NB4 (cell line): ENCODE data around the gene ATP2B3.

ENCODE experiments used
- DNase-seq: peaks from one replicate; pipeline ENCODE4 v3.0.0; 2010; ENCODE audit warnings: low read depth
- H3K4me3 ChIP-seq: one replicate; pipeline ENCODE4 v1.5.1; 2011; ENCODE audit warnings: mild to moderate bottlenecking, low read depth, low read length, moderate library complexity
- MYC ChIP-seq: IDR thresholded peaks from 2 replicates; pipeline ENCODE4 v1.6.1; 2011; ENCODE audit warnings: low read depth, low read length
- POLR2A ChIP-seq: IDR thresholded peaks from 2 replicates; pipeline ENCODE4 v1.6.1; 2011; ENCODE audit warnings: mild to moderate bottlenecking; ENCODE audit not compliant: insufficient read length; ENCODE audit errors: extremely low read depth
- TF ChIP-seq, protein P1 (sequence below): IDR thresholded peaks from 2 replicates; pipeline ENCODE4 v1.6.1; 2011; ENCODE audit warnings: low read depth, low read length
- TF ChIP-seq, protein P2 (sequence below): IDR thresholded peaks from one replicate; pipeline ENCODE4 v1.5.1; 2012; ENCODE audit warnings: low read depth, low read length

Gene ATP2B3

GRCh38 chrX:153544727-153545126 lies 27.3 kb downstream of the ATP2B3 start:
- no peak for DNase-seq
- no peak overlapping the region for H3K4me3 ChIP-seq
- TF ChIP-seq, protein P1, sequence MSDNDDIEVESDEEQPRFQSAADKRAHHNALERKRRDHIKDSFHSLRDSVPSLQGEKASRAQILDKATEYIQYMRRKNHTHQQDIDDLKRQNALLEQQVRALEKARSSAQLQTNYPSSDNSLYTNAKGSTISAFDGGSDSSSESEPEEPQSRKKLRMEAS, result no peak
- TF ChIP-seq, protein P2, sequence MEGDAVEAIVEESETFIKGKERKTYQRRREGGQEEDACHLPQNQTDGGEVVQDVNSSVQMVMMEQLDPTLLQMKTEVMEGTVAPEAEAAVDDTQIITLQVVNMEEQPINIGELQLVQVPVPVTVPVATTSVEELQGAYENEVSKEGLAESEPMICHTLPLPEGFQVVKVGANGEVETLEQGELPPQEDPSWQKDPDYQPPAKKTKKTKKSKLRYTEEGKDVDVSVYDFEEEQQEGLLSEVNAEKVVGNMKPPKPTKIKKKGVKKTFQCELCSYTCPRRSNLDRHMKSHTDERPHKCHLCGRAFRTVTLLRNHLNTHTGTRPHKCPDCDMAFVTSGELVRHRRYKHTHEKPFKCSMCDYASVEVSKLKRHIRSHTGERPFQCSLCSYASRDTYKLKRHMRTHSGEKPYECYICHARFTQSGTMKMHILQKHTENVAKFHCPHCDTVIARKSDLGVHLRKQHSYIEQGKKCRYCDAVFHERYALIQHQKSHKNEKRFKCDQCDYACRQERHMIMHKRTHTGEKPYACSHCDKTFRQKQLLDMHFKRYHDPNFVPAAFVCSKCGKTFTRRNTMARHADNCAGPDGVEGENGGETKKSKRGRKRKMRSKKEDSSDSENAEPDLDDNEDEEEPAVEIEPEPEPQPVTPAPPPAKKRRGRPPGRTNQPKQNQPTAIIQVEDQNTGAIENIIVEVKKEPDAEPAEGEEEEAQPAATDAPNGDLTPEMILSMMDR, result no peak
- TF ChIP-seq MYC (no peak), POLR2A (no peak)

DNA sequence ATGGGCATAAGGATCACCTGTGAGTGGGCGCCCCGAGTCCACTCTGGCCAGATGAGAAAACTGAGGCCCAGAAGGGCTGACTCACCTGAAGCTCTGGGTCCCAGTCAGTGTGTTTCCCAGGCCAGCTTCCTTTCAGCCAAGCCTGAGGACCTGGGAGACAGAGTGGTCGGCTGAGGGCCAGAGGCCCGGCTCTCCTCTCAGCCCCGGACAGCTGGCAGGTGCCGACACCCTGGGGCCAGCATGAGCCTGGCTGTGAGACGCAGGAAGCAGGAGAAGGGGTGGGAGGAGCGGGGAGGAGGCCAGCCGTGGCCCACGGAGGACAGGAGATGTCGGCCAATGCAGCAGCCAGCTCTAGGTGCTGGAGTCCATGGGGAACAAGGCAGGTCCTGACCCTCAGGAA lies 28.9 kb downstream of the ATP2B3 start:
- TF ChIP-seq, protein P1, result no peak
- TF ChIP-seq MYC (no peak), POLR2A (no peak)
- TF ChIP-seq, protein P2, result no peak
- no peak overlapping the region for H3K4me3 ChIP-seq
- DNase-seq, result no peak

DNA sequence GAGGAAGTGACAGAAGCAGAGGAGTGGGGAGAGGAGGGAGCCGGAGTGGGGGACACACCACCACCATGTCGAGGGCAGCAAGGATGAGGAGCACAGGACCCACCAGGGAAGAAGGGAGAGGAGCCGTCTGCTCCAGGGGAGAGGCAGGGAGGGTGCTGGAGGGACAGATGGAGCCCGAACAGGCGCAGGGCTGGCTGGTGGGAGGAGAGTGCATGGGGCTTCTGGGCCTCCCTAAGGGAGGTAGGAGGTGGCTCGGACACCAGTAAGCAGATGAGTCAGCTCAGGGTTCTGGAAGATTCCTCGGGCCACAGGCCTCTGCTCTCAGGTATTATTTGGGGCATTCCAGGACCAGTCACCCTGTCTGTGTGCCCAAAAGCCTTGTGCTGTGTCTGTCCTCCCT lies 29.8 kb downstream of the ATP2B3 start:
- TF ChIP-seq POLR2A (no peak), MYC (no peak)
- TF ChIP-seq, protein P1, result no peak
- TF ChIP-seq, protein P2, result no peak
- DNase-seq, result no peak
- H3K4me3 ChIP-seq, result no peak overlapping the region

GRCh38 chrX:153549231-153549630 lies 31.8 kb downstream of the ATP2B3 start:
- TF ChIP-seq POLR2A (no peak), MYC (no peak)
- TF ChIP-seq, protein P2, result no peak
- TF ChIP-seq, protein P1, result no peak
- no peak for DNase-seq
- no peak overlapping the region for H3K4me3 ChIP-seq

- no peak for DNase-seq
- TF ChIP-seq, protein P2, result peak; percentile 0
- TF ChIP-seq POLR2A, result no peak
These were observed 32.4 kb downstream of the ATP2B3 start for GRCh38 chrX:153549807-153550206.

DNA sequence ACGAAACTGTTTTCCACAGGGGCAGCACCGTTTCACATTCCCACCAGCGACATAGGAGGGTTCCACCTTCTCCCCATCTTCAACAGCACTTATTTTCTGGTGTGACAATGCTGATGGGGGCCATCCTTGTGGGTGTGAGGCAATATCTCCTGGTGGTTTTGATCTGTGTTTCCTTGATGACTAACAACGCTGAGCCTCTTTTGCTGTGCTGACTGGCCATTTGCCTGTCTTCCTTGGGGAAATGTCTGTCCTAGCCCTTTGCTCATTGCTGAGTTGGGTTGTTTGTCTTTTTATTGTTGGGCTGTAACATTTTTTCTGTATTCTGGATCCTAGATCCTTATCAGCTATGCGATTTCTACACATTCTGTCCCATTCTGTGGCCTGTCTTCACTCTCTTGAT lies 33.7 kb downstream of the ATP2B3 start:
- H3K4me3 ChIP-seq, result no peak overlapping the region
- DNase-seq, result peak; percentile 82
- TF ChIP-seq, protein P1, result no peak
- TF ChIP-seq POLR2A, result no peak
- TF ChIP-seq MYC, result no peak
- TF ChIP-seq, protein P2, result no peak

More at GRCh38 chrX:153549807-153550206, 32.4 kb downstream of the ATP2B3 start:
- no peak overlapping the region for H3K4me3 ChIP-seq
